ENCODE data around the gene IFT25.

GRCh38 chr1:53967409-53968124 lies 22.1 kb upstream of the IFT25 start:
- TF ChIP-seq CTCF (IDR thresholded peaks at IDR 0.05; ENCODE audit: extremely low read depth in 1 of 2, insufficient read depth in 1 of 2, low read depth in 1 of 2, low read length in 2 of 2) (no peak), POLR2A (IDR thresholded peaks at IDR 0.05; ENCODE audit: low read depth, low read length) (no peak), POLR2AphosphoS5 (IDR thresholded peaks at IDR 0.05; ENCODE audit: insufficient read depth, low read depth, low read length) (no peak), EZH2 (IDR thresholded peaks at IDR 0.05; ENCODE audit: borderline replicate concordance, low read depth, low read length, severe bottlenecking) (no peak)

All from endothelial cell of umbilical vein (primary cell).